CD1c-positive myeloid dendritic cell (primary cell): ENCODE measurements around the gene VENTX.
"Not testable (repeated sequence)": the region's sequence is repeated elsewhere in the genome, so short reads cannot be mapped to it uniquely, and the experiment has no call there.

Experiments used
- DNase-seq: peaks from one replicate; pipeline ENCODE4 v3.0.0-alpha.2; 2016; ENCODE audit errors: extremely low spot score

Gene VENTX

DNA sequence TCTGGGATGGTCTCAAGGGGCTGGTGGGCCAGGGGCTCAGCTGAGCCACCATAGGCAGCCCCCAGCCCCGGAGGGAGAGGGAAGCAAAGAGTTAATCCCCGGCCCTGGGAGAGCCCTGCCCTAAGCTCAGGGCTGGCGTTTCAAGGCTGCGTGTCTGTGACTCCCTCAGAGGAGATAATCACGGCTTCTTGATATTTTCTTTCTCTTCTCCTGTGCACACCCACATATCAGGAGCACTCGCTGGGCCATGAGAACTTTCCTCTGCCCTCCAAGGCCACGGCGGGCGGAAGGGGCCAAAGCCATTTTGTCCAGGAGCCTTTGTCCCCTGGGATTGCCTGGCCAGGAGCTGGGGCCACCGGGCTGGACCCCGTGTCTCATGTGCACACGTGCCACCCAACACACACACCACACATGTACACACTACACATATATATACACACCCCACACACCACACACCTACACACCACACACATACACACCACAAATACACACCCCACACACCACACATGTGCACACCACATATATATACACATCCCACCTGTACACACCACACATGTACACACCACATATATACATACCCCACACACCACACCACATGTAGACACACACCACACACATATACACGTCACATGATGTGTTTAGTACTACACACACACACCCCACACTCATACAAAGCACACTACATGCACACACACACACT lies 16.9 kb downstream of the VENTX start:
- DNase-seq, result no peak

GRCh38 chr10:133255323-133255722 lies 17.7 kb downstream of the VENTX start:
- DNase-seq, result no peak

DNA sequence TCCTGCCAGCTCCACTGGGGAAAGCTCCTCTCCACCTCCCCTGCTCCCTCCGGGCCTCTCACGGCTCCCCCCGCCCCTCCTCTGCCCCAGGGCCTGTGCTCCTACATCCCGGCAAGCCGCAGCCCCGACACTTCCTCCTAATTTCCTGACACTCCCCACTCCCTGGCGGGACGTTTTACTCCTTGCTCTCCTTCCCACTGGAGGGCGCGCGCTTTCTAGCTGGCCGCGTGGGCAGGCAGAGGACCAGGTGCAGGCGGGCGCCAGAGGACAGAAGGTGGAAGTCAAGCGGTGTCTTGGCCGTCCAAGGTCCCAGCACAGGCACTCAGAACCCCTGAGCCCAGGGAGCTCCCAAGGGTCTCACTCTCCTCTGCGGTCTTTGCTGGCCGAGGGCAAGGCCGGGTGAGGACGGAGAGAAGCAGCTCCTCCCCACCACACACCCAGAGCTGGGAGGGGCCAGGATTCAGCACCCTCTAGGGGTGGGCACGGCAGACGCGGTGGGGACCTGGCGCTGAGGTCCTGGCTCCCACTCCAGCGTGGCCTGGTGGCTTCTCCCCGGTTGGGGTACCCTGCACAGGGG lies 19.9 kb downstream of the VENTX start:
- peak; percentile 75 for DNase-seq

DNA sequence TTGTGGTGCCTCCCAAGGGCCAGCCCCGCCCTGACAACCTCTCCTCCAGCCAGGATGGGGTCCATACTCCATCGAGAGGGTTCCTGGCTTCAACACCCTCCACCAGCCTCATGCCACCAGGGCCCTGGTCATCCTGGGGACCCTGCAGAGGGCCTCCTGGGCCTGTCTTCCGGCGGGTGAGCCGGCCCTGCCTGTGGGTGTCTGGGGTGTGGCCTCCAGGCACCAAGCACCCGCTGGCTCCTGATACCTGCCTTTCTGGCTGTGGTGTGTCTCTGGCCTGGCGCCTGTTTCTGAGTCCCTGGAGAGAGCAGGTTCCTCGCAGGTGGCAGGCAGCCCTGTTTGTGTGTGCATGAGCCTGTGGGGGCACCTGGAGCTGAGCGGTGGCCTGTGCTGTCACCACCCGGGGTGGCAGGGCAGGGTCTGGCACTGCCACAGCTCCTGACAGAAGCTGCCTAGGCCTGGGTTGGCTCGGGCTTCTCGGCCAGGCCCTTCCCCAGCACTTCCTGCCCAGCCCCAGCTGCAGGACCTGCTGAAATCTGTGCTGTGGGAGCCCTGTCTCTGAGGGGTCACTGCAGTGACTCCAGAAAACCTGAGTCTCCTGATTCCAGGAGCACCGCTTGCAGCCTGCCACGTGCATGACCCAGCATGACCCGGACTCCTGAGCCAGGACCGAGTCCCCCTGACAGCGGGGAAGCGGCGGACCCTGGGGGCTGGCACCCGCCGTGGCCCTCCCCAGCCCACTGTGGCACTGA lies 20.6 kb downstream of the VENTX start:
- DNase-seq, result peak; percentile 50

GRCh38 chr10:133258818-133259601 lies 21.4 kb downstream of the VENTX start:
- DNase-seq, result peak; percentile 99

DNA sequence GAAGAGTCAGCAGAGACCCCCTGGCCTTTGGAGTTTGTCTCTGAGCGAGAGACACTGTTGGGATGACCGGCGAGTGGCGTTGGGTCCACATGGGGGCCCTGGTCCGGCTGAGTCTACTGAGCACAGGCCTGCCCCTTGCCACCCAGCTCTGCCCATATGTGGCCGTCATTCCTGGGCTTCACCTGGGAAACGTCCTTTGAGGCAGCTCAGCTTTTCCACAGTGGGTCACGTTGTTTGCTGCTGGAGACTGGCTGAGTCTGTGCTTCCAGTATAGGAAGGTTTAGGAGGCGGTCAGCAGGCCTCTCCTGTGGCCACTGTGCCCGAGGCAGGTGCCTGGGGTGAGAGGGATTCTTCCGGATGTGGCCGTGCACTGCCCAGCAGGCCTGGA lies 21.9 kb downstream of the VENTX start:
- no peak for DNase-seq

GRCh38 chr10:133260895-133261725 lies 23.5 kb downstream of the VENTX start:
- DNase-seq, result peak; percentile 89

GRCh38 chr10:133261726-133262325 lies 24.2 kb downstream of the VENTX start:
- peak; percentile 92 for DNase-seq

GRCh38 chr10:133262696-133263095 lies 25.0 kb downstream of the VENTX start:
- DNase-seq, result no peak

DNA sequence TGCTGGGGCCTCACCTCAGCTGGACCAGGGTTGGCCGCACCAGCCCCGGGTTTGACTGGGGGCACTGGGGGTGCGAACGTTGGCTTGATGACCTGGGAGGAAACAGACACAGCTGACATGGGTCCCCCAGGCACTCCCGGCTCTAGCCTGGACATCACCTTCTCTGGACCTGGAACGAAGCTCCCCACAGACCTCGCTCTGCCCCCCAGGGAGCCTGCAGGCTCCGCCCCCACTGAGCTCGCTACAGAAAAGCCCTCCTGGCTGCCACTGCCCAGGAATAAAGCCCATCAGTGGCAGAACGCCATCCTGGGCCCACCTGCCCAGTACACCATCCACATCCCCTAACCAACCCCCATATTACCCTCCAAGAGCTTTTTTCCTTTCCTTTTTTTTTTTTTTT lies 26.0 kb downstream of the VENTX start:
- DNase-seq, result no peak

GRCh38 chr10:133264461-133264860 lies 26.8 kb downstream of the VENTX start:
- peak; percentile 62 for DNase-seq

GRCh38 chr10:133265052-133265451 lies 27.4 kb downstream of the VENTX start:
- not testable (repeated sequence) for DNase-seq

DNA sequence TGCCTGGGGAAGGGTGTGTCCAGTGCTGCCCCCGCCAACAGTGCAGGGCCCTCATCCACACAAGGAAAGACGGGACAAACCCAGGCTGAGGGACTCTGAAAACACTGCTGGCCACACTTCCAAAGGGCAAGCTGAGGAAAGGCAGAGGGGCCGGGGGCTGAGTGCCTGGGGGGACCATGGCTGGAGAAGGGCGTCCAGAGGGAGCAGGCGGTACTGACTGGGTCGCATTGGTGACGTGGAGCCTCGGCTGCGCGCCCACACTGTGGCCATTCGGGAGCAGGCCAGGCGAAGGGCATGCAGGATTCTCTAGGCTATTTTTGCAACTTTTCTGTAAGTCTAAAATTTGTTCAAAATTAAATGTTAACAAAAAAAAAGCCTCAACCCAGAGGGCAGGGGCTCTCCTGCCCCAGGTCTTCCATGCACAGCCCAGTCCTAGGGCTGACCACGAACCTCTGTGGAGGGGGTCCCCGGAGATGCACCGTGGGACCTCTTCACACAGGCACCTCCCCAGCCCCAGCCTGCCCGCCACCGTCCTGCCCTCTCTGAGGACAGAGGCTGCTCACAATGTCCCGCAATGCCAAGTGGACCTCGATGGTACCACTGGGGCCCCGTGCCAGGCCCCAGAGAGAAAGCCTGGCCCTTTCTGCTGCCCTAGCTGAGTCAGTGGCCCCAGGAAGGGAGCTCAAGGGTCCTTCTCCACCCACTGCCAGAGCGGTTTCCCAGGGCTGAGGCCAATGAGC lies 28.6 kb downstream of the VENTX start:
- DNase-seq, result no peak

DNA sequence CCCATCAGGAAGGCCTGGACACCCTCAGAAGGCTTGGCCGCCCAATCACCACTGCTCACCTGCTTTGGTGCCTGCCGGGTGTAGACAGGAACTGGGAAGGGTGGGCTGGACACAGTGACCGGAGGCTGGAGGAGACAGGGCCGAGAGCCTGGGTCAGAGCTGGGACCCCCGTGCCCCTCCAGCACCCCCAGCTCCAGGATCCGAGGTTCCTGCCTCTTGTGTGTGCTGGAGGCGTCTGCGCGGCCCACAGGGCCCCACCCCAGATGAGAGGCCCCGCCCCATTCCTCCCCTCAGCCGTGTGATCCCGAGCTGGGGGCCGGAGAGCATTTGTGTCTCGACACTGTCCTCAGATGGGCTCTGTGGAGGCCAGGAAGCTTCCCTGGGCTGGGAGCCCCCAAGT lies 29.6 kb downstream of the VENTX start:
- no peak for DNase-seq

GRCh38 chr10:133267829-133268228 lies 30.2 kb downstream of the VENTX start:
- DNase-seq, result no peak

DNA sequence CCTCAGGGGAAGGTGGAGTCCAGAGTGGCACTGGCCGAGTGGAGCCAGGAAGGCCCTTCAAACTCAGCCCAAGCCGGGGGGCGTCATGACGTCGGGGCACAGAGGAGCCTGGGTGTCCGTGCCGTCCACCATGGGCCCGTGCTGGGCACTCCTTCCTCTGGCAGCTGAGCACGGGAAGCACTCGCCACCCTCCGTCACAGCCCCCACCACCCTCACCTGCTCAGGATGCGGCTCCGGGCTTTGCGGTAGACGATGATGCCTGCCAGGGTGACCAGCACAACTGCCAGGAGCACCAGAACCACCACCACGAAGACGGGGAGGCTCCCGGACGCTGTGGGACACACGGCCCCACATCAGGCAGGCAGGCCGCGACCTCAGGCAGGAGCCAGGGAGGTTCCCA lies 30.9 kb downstream of the VENTX start:
- no peak for DNase-seq

- DNase-seq, result no peak
Measured at GRCh38 chr10:133269367-133269766, 31.7 kb downstream of the VENTX start.

GRCh38 chr10:133270204-133270603 lies 32.5 kb downstream of the VENTX start:
- no peak for DNase-seq

DNA sequence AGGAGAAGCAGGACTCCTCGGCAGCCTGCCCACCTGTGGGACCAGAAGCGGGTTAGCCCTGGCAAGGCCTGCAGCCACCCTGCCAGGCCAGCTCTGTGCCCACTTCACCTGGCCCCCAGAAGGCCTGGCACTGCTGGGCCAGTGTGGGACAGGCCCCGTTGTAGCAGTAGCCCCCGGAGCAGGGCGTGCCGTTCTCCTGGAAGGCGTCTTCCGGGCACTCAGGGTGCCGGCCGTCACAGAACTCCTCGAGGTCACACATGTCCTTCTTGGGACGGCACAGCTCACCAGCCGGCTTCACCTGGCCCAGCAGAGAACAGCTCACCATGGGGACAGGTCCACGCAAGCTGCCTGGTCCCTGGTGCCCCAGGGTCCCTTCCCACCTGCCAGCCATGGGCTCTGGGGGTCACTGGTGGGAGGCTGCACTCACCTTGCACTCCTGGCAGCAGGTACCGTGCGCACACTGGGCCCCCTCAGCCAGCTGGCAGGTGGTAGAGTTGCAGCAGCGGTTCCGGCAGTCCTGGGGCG lies 33.2 kb downstream of the VENTX start:
- no peak for DNase-seq
